Amniotic epithelial cell (primary cell): Measurements from ENCODE around the gene RTEL1.
"Not testable (repeated sequence)": the region's sequence is repeated elsewhere in the genome, so short reads cannot be mapped to it uniquely, and the experiment has no call there.

Experiments
- DNase-seq: peaks from one replicate; pipeline ENCODE4 v3.0.0-alpha.2; 2010; ENCODE audit warnings: low read depth

The RTEL1 gene

DNA sequence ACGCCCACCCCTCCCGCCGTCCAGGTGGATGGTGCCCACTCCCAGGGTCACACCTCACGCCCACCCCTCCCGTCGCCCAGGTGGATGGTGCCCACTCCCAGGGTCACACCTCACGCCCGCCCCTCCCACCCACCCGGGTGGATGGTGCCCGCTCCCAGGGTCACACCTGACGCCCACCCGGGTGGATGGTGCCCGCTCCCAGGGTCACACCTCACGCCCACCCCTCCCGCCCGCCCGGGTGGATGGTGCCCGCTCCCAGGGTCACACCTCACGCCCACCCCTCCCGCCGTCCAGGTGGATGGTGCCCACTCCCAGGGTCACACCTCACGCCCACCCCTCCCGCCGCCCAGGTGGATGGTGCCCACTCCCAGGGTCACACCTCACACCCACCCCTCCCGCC lies 7.6 kb upstream of the RTEL1 start:
- not testable (repeated sequence) for DNase-seq

DNA sequence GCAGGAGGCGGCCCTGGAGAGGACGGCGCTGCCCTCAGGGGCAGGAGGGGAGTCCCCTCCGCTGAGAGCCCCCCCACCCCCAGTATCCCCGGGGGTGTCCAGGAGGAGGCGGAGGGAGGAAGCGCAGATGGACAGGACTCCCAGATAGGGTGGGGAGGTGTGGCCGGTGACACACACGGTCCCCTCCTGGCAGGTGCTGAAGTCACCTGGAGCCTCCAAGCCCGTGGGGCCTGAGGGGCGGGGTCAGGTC lies 6.2 kb upstream of the RTEL1 start:
- DNase-seq: no peak

- DNase-seq: no peak
Observed at GRCh38 chr20:63652192-63652980, 5.7 kb upstream of the RTEL1 start.

GRCh38 chr20:63653041-63653973 lies 4.8 kb upstream of the RTEL1 start, which contains the start of gene STMN3:
Gene STMN3, minus strand, starts transcription at chr20:63653424. Its CDS starts 79 bp downstream, at chr20:63653345.
- peak; percentile 94 for DNase-seq

GRCh38 chr20:63653974-63654668 lies 4.0 kb upstream of the RTEL1 start:
- DNase-seq: no peak

- no peak for DNase-seq
Observed at GRCh38 chr20:63655249-63655648, 2.9 kb upstream of the RTEL1 start.

GRCh38 chr20:63656451-63656850 lies 1.7 kb upstream of the RTEL1 start:
- no peak for DNase-seq

DNA sequence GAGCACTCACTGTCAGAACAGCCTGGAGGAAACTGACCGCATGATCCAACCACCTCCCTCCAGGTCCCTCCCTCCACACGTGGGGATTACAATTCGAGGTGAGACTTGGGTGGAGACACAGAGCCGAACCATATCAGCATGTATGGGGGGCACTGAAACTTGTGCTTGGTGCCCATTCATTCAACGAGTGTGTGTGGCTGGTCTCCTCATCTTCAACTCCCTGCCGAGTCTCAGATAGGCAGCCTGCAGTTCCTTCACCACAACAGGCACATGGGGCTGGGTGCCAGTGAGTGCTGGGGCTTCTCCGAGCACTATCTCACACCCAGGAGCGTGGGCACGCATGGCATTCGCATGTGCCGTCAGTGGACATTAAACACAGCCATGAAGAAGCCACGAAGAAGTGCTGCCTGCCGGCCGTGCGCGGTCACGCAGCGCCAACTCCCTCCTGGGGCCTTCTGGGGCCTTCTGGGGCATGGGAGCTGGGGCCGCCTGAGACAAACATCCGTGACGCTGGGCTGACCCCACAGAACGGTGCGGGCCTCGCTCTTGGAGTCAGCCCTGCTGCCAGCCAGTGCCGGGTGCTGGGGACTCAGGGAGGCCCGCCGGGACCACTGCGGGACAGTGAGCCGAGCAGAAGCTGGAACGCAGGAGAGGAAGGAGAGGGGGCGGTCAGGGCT lies 714 bp upstream of the RTEL1 start:
- no peak for DNase-seq

DNA sequence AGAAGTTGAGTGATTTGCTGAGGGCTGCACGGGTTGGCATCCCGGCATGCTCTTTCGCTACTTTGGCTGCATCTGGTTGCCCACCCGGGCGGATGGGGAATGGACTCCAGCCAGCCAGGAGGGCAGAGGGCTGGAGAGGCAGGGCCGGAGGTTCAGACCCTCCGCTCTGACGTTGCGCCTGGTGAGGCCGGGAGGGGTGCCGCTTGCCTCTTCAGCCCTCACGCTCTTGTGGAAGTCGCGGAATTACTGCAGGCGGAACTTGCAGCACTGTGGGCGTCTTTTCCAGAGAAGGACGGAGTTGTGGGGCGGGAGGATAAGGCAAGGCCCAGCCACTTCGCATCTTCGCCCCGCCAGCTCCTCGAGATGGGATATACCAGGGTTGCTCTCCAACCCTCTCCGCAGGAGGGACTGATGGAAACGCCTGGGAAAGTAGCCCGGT lies 656 bp downstream of the RTEL1 start:
- DNase-seq: peak; percentile 47

GRCh38 chr20:63659370-63659769 lies 1.3 kb downstream of the RTEL1 start:
- DNase-seq: no peak

DNA sequence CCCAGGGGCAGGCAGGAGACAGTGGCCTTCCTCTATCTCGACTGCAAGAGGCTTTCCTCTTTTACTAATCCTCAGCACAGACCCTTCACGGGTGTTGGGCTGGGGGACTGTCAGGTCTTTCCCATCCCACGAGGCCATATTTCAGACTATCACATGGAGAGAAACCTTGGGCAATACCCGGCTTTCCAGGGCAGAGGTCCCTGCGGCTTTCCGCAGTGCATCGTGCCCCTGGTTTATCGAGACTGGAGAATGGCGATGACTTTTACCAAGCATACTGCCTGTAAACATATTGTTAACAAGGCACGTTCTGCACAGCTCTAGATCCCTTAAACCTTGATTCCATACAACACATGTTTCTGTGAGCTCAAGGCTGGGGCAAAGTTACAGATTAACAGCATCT lies 2.1 kb downstream of the RTEL1 start:
- not testable (repeated sequence) for DNase-seq

DNA sequence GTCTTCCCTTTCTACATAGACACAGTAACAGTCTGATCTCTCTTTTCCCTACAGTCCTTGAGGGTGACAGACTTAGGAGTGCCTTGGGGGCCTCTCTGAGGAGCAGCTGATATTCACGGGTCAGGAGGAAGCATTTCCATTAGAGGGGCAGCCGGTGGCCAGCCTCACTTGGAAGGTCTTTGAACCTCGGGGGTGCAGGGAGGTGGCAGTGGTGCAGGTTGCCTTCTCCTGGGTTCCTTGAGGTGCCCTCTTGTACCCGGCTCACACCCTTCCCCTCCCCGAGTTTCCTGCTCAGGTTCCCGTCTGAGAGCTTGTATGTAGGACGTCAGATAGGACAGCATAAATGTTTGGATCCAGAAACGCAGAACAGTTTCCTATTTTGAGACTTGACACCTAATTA lies 2.5 kb downstream of the RTEL1 start:
- DNase-seq: no peak

GRCh38 chr20:63661108-63661507 lies 3.0 kb downstream of the RTEL1 start:
- DNase-seq: no peak

DNA sequence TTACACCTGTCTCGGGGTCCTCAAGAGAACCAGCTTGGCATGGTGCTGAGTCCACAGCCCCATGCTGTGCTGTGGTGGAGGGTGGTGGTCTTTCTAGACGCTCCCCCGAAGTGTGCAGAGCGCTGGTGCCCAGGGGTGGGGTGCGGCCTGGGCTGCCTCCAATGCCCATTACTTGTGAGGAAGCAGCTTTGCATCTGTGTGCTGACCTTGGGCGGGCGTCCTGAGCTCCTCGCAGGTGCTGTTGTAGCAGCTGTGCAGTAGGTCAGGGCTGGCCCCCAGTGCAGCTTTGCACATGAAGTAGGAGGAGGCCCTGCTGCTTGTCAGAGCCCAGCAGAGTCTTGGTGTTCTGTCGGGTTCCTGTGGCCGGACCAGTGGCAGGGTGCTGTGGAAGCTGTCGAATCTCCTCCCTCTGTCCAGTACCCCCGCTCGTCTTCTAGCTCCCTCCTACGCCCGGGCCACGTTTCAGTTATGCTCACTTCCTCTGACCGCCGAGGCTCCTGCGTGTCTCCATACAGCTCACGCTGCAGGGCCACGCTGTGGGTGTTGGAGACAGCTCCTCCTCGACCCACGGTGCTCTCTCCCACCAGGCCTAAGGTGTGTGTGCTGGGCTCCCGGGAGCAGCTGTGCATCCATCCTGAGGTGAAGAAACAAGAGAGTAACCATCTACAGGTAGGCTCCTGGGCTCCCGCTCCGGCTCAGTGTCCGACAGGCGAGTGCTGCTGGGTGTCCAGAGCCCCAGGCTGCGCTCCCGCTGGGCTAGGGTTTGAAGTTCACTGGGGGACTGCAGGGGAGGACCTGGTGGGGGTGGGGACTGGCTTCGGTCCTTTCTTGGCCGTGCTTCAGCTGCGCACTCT lies 4.1 kb downstream of the RTEL1 start:
- DNase-seq: no peak

DNA sequence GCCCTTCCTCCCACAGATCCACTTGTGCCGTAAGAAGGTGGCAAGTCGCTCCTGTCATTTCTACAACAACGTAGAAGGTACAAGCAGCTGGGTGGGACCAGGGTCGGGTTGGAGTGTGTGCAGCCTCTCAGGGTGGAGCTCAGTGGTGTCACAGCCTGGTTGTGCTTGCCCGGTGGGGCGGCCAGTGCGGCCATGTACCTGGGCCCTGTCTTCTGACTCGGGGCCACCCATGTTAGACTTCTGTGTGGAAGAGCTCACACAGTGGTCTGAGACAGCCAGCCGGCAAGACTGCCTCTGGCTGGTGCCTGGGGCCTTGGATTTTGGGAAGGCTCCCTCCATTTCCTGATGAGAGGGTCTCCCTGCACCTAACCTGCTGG lies 4.7 kb downstream of the RTEL1 start:
- DNase-seq: no peak

GRCh38 chr20:63663332-63664066 lies 5.4 kb downstream of the RTEL1 start:
- no peak for DNase-seq

DNA sequence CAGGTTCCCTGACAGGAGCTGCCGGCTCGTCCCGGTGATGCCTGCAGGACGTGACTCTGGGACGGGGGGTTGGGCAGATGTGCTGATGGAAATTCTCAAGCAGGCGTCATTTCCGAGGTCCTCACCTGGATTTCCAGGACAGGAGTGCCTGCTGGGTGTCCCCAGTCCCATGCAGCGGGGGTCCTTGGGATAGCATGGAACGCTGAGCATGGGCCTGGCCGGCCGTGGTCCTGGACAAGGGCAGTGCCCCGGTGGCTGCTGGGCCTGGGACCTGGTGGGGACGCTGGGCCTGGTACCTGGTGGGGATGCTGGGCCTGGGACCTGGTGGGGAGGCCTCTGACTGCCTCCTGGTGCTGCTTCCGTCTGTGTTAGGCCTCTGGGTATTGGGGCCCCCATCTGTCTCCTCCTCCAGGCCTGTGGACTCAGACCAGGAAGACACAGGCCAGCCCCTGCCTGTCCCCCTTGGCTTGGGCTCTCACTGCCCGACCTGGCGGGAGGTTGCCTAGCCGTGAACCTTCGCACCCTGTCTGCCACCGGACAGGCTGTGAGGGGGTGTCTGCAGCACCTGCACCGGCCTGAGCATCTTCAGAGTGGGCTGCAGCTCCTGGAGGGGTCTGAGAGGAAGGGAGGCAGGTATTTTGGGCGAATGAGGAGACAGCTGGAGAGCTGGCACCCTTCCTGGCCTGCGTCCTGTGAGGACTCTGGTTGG lies 6.2 kb downstream of the RTEL1 start:
- DNase-seq: no peak

DNA sequence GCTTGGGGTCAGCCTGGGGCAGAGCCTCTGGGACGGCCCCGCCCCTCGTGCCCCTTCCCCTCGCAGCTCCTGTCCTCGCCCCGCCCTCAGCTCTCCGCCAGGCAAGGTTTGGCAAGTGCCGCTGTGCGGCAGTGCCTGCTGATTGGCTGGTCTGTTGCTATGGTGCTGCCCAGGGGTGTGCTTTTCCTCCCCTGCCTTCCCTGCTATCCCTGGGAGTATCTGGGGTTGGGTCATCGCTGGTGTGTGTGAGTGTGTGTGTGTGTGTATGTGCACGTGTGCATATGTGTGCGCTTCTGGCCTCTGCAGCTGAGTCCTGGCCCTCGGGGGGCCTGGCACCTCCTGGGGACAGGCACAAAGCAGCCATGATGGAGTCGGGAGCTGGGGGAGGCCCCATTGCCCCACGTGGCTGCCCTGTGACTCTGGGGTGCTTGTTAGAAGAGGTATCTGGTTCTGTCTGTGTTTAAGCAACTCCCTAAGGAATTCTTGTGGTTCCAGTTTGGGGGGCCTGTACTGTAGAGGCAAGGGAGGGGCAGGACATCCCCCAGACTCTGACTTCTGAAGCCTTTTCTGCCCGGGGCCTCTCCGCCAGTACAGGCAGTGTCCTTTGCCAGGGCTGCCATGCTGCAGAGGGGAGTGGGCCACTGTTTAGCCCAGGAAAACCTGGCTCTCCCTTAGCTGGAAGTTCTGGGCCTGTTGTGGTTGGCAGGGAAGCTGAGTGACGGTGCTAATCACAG lies 6.9 kb downstream of the RTEL1 start:
- peak; percentile 87 for DNase-seq

- DNase-seq: no peak
Observed at GRCh38 chr20:63665708-63666107, 7.6 kb downstream of the RTEL1 start.
